Right renal pelvis (tissue), 4 donors: Measurements from ENCODE around the gene GSK3B. TPM values are rescaled to one million over a fixed set of nuclear protein-coding genes. Genes with fewer than 3 reads are reported as not detected.
"Not testable (repeated sequence)": the region's sequence is repeated elsewhere in the genome, so short reads cannot be mapped to it uniquely, and the experiment has no call there.

Experiments
- DNase-seq, 4 donors: peaks; one replicate each; pipeline ENCODE4 v3.0.0-alpha.2; 2013; ENCODE audit warnings: low read depth in 4 of 4, low spot score in 3 of 4, missing footprints in 1 of 4
- polyA plus RNA-seq, 4 donors: library from polyadenylated mRNA; unstranded; fragments of 120-200 nt; gene quantifications; one replicate each; pipeline ENCODE4 v1.2.1, GENCODE V29; 2013; ENCODE audit not compliant: insufficient read length in 4 of 4

The GSK3B gene
- polyA plus RNA-seq, 4 donors = 39.8 to 49.6 (median 47.3) TPM

DNA sequence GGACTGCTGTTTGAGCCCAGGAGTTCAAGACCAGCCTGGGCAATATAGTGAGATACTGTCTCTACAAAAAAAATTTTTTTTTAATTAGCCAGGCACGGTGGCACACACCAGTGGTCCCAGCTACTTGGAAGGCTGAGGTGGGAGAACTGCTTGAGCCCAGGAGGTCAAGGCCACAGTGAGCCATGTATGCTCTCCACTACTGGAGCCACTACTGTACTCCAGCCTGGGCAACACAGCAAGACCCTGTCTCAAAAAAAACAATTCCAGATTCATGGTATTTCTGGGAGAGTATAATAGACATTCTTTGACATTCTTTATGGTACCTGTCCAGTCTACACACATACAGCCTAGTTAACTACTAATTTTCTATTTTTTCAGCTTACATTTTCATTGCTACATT, 70.1 kb downstream of the GSK3B start:
- DNase-seq = no peak

DNA sequence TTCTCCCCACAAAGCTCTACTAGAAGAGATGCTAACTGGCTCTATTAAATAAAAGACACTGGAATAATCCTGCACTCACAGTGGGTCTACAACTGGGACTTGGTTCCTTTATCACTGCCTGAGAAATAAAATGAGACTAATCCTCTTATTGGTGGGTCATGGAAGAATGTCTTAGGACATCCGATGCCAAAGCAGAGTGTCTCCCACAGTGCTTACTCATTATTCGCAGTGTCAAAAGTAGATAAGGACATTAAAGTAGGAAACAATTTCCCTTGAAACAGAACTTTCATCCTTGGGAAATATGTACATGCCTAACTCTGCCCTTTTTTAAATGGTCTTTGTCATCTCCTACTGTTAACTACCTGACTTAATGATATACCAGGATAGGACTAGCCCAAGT, 71.5 kb downstream of the GSK3B start:
- DNase-seq = no peak

DNA sequence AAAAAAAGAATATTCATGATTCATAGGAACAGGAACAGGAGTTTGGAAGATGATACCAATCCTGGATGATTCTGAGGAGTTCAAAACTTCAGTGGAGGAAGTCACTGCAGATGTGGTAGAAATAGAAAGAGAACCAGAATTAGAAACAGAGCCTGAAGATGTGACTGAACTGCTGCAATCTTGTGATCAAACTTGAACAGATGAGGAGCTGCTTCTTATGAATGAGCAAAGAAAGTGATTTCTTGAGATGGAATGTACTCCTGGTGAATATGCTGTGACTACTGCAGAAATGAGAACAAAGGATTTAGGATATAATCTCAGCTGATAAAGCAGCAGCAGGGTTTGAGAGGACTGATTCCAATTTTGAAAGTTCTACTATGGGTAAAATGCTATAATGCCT, 72.7 kb downstream of the GSK3B start:
- no peak for DNase-seq

DNA sequence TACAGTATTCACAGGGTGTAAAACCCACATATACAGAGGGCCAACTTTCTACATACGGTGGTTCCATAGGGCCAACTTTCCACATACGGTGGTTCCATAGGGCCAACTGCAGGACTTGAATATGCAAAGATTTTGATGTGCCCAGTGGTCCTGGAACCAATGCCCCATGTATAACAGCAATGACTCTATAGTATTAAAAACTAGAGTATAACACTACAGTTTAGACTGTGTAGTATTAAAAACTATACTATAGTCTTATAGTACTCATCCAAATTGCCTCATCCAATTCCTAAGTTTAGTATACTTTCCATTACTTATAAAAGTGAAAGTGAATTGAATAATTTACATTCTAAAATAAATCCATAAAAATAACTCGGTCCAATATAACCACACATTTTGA, 75.9 kb downstream of the GSK3B start:
- no peak for DNase-seq

DNA sequence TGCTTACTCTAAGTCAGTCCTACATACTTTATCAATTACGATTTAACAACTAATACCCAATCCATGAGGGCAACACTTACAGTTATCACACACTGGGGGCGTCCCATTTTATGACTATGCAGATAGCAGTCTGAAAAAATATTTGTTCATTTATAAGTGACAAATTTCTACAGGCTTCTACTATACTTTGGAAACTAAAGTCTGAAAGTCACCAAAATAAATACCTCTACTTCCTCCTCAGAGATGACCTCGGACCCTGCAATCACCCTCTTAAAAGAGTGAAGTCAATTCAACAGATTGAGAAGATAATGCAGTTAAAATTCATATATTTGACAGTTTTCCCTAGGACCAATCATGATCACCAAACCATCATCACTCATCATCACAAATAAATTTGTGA, 76.6 kb downstream of the GSK3B start:
- DNase-seq = no peak

DNA sequence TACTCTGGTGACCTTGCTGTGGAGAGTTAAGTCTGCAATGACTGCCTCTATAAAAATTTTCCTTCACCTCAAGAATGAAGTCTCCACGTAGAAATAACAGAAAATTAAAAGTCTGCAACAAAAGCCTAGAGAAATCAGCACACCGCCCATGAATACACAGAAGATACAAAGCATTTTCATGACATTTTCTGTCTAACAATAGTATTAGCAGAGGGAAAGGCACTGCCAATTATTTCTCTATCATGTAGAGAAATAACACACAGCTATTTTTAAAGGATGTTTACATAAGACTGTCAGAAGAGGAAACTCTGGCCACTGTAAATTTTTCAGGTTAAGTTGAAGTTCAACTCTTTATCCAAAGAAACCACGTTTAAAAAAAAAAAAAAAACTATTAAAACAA, 80.8 kb downstream of the GSK3B start:
- no peak for DNase-seq

DNA sequence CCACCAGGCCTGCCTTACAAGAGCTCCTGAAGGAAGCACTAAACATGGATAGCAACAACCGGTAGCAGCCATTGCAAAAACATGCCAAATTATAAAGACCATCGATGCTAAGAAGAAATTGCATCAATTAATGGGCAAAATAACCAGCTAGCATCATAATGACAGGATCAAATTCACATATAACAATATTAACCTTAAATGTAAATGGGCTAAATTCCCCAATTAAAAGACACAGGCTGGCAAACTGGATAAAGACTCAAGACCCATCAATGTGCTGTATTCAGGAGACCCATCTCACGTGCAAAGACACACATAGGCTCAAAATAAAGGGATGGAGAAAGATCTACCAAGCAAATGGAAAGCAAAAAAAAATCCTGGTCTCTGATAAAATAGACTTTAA, 88.5 kb downstream of the GSK3B start:
- DNase-seq = not testable (repeated sequence)

DNA sequence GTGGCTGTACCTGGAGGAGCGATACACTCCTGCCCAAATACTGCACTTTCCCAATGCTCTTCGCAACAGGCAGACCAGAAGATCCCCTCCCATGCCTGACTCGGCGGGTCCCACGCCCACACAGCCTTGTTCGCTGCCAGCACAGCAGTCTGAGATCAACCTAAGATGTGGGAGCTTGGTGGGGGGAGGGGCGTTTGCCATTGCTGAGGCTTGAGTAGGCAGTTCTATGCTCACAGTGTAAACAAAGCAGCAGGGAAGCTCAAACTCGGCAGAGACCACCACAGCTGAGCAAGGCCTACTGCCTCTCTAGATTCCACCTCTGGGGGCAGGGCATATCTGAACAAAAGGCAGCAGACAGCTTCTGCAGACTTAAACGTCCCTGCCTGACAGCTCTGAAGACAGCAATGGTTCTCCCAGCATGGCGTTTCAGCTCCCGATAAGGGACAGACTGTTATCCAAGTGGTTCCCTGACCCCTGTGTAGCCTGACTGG, 90.2 kb downstream of the GSK3B start:
- not testable (repeated sequence) for DNase-seq

DNA sequence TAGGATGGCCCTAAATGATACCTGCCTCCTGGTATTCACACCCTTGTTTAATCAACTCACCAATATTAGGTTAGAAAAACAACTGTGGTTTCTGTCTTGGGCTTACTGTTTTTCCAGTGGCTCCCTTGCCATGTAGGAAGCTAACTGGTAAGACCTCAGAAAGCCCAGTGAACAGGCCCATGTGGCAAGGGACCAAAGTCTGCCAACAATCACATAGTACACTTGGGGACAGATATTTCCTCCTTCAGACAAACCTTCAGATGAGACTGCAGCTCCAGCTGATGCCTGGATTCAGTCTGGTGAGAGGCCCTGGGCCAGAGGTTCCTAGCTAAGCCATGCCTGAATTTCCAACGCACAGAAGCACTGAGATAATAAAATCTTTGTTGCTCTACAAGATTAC, 96.1 kb downstream of the GSK3B start:
- no peak for DNase-seq

DNA sequence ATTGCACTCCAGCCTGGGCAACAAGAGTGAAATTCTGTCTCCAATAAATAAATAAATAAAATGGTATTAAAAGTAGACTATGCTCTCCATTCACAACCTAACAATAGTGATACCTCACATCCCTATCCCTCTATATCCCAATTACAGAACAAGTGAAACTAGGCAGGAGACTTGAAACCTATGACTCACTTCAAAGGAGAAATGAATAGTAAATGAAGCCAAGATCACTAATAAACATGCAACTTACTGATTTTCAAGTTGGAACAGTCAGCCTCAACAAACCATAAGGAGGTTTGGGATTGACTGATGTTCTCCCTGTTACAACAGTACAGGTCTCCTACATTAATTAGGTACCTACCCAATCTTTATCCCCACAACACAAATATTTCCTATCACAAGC, 103.4 kb downstream of the GSK3B start:
- DNase-seq = no peak

DNA sequence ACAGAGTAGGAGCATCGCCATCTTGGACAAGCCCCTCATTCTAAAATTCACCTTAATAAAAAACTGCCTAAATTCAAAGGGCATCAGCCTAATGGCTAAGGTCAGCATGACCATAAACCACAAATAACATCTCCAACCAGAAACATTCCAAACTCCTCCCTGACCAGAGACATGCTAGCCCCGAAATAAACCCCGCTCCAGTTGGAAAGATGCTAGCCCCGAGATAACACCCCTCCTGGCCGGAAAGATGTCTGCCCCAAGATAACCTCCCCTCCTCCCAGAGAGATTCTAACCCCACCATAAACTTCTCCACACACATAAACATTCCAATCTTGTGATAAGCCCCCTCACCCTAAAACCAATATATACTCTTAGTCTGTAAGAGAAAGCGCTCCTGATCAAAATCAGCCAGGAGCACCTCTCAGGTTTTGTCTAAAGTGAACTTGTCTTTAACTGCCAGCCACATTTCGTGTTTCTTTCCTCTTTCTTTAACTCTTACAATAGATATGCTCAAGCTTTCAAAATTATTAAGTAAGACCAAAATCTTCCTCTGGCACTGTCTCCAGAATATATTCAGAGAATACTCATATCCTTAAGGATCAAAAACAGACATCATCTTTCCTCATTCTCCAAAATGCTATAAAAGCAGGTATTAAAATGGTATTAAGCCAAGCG, 104.1 kb downstream of the GSK3B start:
- no peak for DNase-seq

DNA sequence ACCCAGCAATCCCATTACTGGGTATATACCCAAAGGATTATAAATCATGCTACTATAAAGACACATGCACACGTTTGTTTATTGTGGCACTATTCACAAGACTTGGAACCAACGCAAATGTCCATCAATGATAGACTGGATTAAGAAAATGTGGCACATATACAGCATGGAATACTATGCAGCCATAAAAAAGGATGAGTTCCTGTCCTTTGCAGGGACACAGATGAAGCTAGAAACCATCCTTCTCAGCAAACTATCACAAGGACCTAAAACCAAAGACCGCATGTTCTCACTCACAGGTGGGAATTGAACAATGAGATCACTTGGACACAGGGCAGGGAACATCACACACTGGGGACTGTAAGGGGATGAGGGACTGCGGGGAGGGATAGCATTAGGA, 107.4 kb downstream of the GSK3B start:
- DNase-seq = not testable (repeated sequence)

DNA sequence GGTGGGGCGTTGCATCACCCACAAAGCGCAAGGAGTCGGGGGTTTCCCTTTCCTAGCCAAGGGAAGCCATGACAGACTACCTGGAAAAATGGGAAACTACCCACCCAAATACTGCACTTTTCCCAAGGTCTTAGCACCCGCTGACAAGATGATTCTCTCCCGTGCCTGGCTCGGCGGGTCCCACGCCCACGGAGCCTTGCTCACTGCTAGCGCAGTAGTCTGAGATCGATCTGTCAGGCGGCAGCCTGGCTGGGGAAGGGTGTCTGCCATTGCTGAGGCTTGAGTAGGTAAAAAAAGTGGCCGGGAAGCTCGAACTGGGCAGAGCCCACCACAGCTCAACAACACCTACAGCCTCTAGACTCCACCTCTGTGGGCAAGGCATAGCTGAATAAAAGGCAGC, 112.9 kb downstream of the GSK3B start:
- DNase-seq = no peak

DNA sequence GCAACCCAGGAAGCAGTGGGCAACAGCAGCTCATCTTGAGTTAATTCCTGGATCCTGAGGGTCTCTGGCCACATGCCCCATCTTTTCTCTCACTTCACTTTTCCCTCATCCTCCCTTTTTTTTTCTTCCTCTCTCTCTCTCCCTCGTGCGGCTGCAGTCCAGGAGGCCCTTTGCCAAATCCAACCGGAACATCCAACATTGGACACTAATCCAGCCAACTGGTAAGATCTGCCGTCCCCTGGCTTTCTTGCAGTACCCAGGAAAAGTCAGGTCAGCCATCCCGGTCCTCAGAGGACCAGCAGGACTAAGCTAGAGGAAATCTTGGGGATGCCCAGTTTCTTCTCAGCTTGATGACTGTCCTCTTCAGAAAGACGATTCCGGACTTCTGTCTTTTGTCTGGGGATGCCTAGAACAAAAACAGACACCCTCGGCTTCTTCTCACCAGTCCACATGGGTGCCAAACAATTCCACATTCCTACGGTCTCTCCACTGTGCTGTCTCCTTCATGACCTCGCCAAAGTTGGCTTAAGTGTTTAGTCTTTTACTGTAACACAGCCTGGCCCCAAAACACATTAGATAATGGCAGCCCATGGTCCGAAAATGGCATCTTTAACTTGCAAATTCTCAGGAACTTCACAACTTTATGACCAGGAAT, 115.6 kb downstream of the GSK3B start:
- DNase-seq = no peak

DNA sequence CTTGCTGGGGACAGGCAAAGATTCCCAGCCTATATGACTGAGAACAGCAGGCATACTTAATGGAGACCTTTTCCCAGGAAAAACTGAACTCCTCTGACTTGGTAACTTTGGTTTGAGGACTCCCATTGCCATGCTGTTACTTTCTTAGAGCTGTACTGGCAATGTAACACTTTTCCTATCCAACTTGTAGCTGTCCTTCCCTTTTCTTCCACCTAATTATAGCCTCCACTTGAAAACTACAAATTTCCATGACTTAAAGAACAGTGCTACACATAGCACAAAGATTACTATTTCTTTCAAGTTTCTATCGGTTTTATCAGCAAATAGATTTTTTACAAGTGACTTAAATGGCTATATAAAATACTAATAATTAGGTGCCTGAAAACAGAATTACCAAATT, 116.9 kb downstream of the GSK3B start:
- DNase-seq = no peak

DNA sequence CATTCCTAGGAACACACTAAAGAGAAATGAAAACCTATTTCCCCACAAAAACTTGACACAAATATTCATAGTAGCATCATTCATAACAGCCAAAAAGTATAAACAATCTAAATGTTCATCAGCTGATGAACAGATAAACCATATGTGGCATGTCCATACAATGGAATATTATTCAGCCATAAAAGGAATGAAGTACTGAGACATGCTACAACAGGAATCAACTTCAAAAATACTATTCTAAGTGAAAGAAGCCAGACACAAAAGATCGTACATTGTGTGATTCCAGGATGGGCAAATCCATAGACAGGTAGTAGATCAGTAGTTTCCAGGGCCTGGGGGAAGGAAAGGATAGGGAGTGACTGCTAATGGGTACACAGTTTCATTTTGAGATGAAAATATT, 118.0 kb downstream of the GSK3B start:
- DNase-seq = no peak

DNA sequence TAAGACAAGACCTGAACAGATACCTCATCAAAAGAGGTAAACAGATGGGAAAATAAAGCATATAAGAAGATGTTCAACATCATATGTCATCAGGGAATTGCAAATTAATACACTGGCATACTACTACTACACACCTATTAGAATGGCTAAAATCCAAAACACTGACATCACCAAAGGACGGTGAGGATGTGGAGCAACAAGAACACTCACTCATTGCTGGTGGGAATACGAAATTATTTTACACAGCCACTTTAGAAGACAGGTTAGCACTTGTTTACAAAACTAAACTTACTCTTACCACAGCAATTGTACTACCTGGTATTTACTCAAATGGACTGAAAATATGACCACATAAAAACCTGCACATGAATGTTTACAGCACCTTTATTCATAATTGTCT, 119.6 kb downstream of the GSK3B start:
- DNase-seq = no peak

DNA sequence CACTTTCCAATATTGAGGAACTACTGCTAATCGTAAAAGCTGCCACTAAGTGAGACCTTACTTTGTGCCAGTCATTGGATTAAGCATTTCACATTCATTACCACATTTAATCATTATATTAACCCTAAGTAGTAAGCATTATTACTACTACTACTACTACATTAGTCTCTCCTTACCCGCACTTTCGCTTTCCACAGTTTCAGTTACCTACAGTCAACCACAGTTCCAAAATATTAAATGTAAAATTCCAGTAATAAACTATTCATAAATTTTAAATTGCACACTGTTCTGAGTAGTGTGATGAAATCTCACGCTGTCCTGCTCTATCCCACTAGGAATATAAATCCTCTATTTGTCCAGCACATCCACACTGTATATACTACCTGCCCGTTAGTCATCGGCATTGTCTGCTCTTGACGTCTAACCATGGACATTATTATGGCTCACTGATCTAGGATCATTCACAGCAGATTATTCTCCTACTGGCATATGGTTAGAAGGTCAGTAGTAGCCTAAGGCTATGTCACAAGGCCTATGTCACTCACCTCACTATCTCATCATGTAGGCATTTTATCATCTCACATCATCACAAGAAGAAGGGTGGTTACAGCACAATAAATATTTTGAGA, 121.1 kb downstream of the GSK3B start:
- no peak for DNase-seq

DNA sequence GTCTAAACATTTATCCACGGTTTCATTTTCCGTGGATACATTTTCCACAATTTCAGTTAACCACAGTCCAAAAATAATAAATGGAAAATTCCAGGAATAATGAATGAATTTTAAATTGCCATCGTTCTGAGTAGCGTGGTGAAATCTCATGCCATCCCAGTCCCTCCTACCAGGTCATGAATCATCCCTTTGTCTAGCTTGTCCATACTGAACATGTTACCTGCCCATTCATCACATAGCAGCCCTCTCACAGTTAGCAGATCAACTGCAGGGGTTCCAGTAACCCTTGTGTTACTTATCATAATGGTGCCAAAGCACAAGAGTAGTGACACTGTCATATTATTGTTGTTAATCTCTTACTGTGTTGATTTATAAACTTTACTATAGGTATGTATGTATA, 124.5 kb downstream of the GSK3B start:
- no peak for DNase-seq

DNA sequence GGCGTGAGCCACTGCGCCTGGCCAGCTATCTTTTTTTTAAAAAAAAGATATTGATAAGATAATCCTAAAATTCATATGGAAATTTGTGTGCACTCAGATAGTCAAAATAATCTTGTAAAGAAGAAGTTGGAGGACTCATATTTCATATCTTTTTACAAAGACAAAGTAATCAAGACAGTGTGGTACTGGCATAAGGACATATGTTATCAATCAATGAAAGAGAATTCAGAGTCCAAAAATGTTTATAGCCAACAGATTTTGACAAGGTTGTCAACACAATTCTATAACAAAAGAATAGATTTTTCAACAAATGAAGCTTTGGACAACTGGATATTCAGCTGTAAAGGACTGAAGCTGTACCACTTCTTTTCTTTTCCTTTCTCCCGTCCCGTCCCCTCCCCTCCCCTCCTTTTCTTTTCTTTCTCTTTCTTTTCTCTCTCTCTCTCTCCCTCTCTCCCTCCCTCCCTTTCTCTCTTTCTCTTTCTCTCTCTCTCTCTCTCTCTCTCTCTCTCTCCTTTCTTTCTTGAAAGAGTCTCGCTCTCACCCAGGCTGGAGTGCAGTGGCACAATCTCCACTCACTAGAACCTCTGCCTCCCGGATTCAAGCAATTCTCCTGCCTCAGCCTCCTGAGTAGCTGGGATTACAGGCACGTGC, 126.8 kb downstream of the GSK3B start:
- DNase-seq = no peak

DNA sequence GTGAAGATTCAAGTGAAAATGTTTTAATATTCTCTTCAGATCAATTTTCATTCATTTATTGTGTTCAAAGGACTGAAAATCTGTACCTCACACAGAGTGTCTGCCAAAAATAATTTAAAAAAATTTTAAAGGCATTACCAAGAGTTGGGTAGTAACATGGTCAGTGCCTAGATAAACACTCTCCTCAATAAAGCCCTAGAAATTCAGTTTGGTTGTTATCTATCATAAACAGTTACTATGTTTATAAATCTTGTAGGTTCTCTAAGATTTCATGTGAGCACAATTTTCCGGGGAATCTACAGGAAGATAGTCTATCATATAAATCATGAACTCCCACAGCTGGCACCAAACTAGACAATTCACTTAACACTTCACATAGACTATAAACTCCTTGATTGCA, 128.6 kb downstream of the GSK3B start:
- no peak for DNase-seq

DNA sequence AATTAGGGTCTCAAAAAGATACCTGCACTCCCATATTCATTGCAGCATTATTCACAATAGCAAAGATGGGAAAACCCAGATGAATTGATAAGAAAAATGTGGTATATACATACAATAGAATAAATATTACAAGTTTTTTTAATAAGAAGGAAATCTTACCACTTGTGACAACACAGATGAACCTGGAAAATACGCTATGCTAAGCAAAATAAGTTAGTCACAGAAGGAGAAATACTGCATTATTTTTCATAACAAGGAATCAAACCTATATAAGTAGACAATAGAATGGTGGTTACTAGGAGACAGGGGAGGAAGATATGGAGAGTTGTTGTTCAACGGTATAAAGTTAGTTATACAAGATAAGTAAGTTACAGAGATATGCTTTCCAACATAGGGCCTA, 130.0 kb downstream of the GSK3B start:
- DNase-seq = no peak
